Measurements from ENCODE around the gene PIK3R2.

DNA sequence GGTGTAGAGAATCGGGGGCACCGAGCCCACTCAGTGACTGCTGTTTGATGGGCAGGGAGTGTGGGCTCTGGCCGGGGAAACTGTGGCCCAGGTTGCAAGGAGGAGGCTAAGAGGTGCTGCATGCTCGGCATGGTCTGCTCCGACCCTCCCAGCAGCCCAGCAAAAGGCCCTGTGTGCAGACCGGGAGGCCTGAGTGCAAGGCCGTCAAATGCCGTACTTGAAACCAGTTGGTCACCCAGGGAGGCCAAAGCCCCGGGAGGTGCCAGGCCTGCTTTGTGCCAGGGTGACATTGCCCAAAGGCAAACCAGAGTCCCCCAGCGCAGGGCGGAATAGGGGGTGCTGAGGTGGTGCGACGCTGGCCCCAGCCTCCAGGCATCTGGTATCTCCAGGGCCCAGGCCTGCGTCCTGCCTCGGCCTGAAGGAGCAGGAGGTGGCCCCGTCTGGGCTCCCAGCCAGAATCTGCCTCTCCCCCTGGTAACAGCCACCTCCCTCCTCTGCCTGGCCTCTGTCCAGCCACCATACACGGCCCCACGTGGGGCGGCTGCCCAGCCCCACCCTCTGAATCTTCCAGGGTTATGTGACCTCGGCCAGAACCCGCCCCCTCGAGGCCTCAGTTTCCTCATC is 4.0 kb downstream of the PIK3R2 start:
- TF ChIP-seq, protein P1, sequence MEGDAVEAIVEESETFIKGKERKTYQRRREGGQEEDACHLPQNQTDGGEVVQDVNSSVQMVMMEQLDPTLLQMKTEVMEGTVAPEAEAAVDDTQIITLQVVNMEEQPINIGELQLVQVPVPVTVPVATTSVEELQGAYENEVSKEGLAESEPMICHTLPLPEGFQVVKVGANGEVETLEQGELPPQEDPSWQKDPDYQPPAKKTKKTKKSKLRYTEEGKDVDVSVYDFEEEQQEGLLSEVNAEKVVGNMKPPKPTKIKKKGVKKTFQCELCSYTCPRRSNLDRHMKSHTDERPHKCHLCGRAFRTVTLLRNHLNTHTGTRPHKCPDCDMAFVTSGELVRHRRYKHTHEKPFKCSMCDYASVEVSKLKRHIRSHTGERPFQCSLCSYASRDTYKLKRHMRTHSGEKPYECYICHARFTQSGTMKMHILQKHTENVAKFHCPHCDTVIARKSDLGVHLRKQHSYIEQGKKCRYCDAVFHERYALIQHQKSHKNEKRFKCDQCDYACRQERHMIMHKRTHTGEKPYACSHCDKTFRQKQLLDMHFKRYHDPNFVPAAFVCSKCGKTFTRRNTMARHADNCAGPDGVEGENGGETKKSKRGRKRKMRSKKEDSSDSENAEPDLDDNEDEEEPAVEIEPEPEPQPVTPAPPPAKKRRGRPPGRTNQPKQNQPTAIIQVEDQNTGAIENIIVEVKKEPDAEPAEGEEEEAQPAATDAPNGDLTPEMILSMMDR (IDR thresholded peaks at IDR 0.05) = no peak
- TF ChIP-seq, protein P2, sequence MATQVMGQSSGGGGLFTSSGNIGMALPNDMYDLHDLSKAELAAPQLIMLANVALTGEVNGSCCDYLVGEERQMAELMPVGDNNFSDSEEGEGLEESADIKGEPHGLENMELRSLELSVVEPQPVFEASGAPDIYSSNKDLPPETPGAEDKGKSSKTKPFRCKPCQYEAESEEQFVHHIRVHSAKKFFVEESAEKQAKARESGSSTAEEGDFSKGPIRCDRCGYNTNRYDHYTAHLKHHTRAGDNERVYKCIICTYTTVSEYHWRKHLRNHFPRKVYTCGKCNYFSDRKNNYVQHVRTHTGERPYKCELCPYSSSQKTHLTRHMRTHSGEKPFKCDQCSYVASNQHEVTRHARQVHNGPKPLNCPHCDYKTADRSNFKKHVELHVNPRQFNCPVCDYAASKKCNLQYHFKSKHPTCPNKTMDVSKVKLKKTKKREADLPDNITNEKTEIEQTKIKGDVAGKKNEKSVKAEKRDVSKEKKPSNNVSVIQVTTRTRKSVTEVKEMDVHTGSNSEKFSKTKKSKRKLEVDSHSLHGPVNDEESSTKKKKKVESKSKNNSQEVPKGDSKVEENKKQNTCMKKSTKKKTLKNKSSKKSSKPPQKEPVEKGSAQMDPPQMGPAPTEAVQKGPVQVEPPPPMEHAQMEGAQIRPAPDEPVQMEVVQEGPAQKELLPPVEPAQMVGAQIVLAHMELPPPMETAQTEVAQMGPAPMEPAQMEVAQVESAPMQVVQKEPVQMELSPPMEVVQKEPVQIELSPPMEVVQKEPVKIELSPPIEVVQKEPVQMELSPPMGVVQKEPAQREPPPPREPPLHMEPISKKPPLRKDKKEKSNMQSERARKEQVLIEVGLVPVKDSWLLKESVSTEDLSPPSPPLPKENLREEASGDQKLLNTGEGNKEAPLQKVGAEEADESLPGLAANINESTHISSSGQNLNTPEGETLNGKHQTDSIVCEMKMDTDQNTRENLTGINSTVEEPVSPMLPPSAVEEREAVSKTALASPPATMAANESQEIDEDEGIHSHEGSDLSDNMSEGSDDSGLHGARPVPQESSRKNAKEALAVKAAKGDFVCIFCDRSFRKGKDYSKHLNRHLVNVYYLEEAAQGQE (IDR thresholded peaks at IDR 0.05; ENCODE audit: insufficient read depth in 1 of 2, low read depth in 2 of 2, low read length in 1 of 2) = no peak
- no peak for TF ChIP-seq POLR2AphosphoS5 (IDR thresholded peaks at IDR 0.05; ENCODE audit: low read depth, low read length)
- TF ChIP-seq SIN3A (IDR thresholded peaks at IDR 0.05; ENCODE audit: borderline replicate concordance, insufficient read depth, low read depth, low read length) = no peak

Data from Panc1 (cell line).